ENCODE data around the gene STRADA. TPM values are rescaled to one million over a fixed set of nuclear protein-coding genes. Genes with fewer than 3 reads are reported as not detected.

STRADA gene
- polyA plus RNA-seq, 3 donors = 12.5 to 51.9 (median 19.8) TPM

- DNase-seq = no peak
- no peak for TF ChIP-seq CTCF (IDR thresholded peaks at IDR 0.05)
- H2AFZ ChIP-seq (ENCODE audit: insufficient read depth, low read depth, low read length, poor library complexity, severe bottlenecking) = no peak overlapping the region
- peaks cover 94 to 100% of the 10 kb centered on the region in 2 donors for H3K36me3 ChIP-seq (replicated peaks in 1 of 2; ENCODE audit: control insufficient read depth in 1 of 2, insufficient read depth in 2 of 2, low read length in 2 of 2)
- peaks cover 38% of the 10 kb centered on the region for H3K4me1 Mint-ChIP-seq
- H3K4me3 Mint-ChIP-seq = no peak overlapping the region
- no peak overlapping the region for H3K27ac Mint-ChIP-seq
- peaks cover 89 to 99% of the 10 kb centered on the region in 2 donors for H3K36me3 Mint-ChIP-seq
- no peak overlapping the region for H3K4me2 ChIP-seq (replicated peaks; ENCODE audit: extremely low read depth, low read length, poor library complexity, severe bottlenecking)
- WGBS (ENCODE audit: insufficient coverage) = 100% methylated on average over 4 of the region's 5 CpGs
- peaks cover 100% of the 10 kb centered on the region for H4K20me1 ChIP-seq (ENCODE audit: insufficient read depth, low read length)
- H3K4me3 ChIP-seq (replicated peaks in 1 of 3; ENCODE audit: low read depth in 2 of 3, low read length in 3 of 3) = no peak overlapping the region
- H3K9ac ChIP-seq (ENCODE audit: insufficient read depth, low read length, poor library complexity, severe bottlenecking) = no peak overlapping the region
- peaks cover 51% of the 10 kb centered on the region for H3K79me2 ChIP-seq (ENCODE audit: insufficient read depth, low read length)
- no peaks in the 10 kb centered on the region for H3K9me3 ChIP-seq (replicated peaks in 1 of 2; ENCODE audit: control insufficient read depth in 1 of 2, insufficient read depth in 1 of 2, low read length in 2 of 2)
- peaks cover 15 to 31% of the 10 kb centered on the region in 2 donors for H3K4me1 ChIP-seq (ENCODE audit: control insufficient read depth in 1 of 2, insufficient read depth in 2 of 2, low read length in 2 of 2)
- H3K27me3 Mint-ChIP-seq (ENCODE audit: low read depth in 3 of 3) = peaks cover 0 to 2% (median 0%) of the 10 kb centered on the region in 3 donors
- H3K27ac ChIP-seq (ENCODE audit: low read depth in 1 of 2, low read length in 2 of 2) = peak overlapping the region in 1 of 2 donors; percentile 17
- intact Hi-C loops (cut with micrococcal nuclease) = no loop called here
- H3K9me3 Mint-ChIP-seq = peaks cover 0 to 7% (median 0%) of the 10 kb centered on the region in 7 donors
- no peaks in the 10 kb centered on the region for H3K27me3 ChIP-seq (ENCODE audit: control insufficient read depth in 2 of 2, insufficient read depth in 2 of 2, low read length in 2 of 2)
Observed at GRCh38 chr17:63679214-63679613, 62.4 kb downstream of the STRADA start.

GRCh38 chr17:63676584-63676983, 65.0 kb downstream of the STRADA start:
- WGBS (ENCODE audit: insufficient coverage) = 31% methylated on average over 3 of the region's 3 CpGs
- peaks cover 28% of the 10 kb centered on the region for H3K4me1 Mint-ChIP-seq
- Histone ChIP-seq H3K9ac (ENCODE audit: insufficient read depth, low read length, poor library complexity, severe bottlenecking) (no peak overlapping the region), H3K4me1 (ENCODE audit: control insufficient read depth in 1 of 2, insufficient read depth in 2 of 2, low read length in 2 of 2) (peaks cover 15 to 23% of the 10 kb centered on the region in 2 donors), H3K79me2 (ENCODE audit: insufficient read depth, low read length) (peaks cover 54% of the 10 kb centered on the region), H3K4me3 (replicated peaks in 1 of 3; ENCODE audit: low read depth in 2 of 3, low read length in 3 of 3) (no peak overlapping the region), H2AFZ (ENCODE audit: insufficient read depth, low read depth, low read length, poor library complexity, severe bottlenecking) (no peak overlapping the region), H3K27ac (ENCODE audit: low read depth in 1 of 2, low read length in 2 of 2) (peak overlapping the region in 1 of 2 donors; percentile 56), H3K4me2 (replicated peaks; ENCODE audit: extremely low read depth, low read length, poor library complexity, severe bottlenecking) (no peak overlapping the region), H4K20me1 (ENCODE audit: insufficient read depth, low read length) (peaks cover 100% of the 10 kb centered on the region), H3K27me3 (ENCODE audit: control insufficient read depth in 2 of 2, insufficient read depth in 2 of 2, low read length in 2 of 2) (no peaks in the 10 kb centered on the region), H3K9me3 (replicated peaks in 1 of 2; ENCODE audit: control insufficient read depth in 1 of 2, insufficient read depth in 1 of 2, low read length in 2 of 2) (no peaks in the 10 kb centered on the region), H3K36me3 (replicated peaks in 1 of 2; ENCODE audit: control insufficient read depth in 1 of 2, insufficient read depth in 2 of 2, low read length in 2 of 2) (peaks cover 91 to 100% of the 10 kb centered on the region in 2 donors)
- H3K27me3 Mint-ChIP-seq (ENCODE audit: low read depth in 3 of 3) = peaks cover 0 to 2% (median 0%) of the 10 kb centered on the region in 3 donors
- peak overlapping the region in 1 of 7 donors; percentile 26 for H3K27ac Mint-ChIP-seq
- intact Hi-C loops (cut with micrococcal nuclease) = no loop called here
- H3K4me3 Mint-ChIP-seq = no peak overlapping the region
- DNase-seq = no peak
- peaks cover 86 to 99% of the 10 kb centered on the region in 2 donors for H3K36me3 Mint-ChIP-seq
- H3K9me3 Mint-ChIP-seq = peaks cover 0 to 4% (median 0%) of the 10 kb centered on the region in 7 donors
- no peak for TF ChIP-seq CTCF (IDR thresholded peaks at IDR 0.05)
